B cell (primary cell): ENCODE data around the gene PXMP4. TPM values are rescaled to one million over a fixed set of nuclear protein-coding genes. Genes with fewer than 3 reads are reported as not detected.
A peak's percentile ranks its signal among the peaks of the same experiment; 100 is the strongest.

ENCODE experiments used
- ATAC-seq: fragments of 200-7000 bp; cut with Tn5 transposase; one replicate; pipeline ENCODE4 v1.10.0; 2021; ENCODE audit warnings: low read depth, mild to moderate bottlenecking, moderate number of reproducible peaks, moderate library complexity
- CTCF ChIA-PET: fragments of 350-600 bp; sonication (Branson Sonifier 250); formaldehyde crosslinking; loops from one replicate; lab custom pipeline; 2021; ENCODE audit warnings: antibody characterized with exemption, inconsistent platforms; lab: Charles Lee
- POLR2A ChIA-PET: fragments of 350-600 bp; sonication (Branson Sonifier 250); formaldehyde crosslinking; loops from one replicate; lab custom pipeline; 2021; ENCODE audit warnings: antibody characterized with exemption; lab: Charles Lee
- DNase-seq: peaks from one replicate; pipeline ENCODE4 v3.0.0; 2013
- H2AFZ ChIP-seq: 2 replicates; pipeline ENCODE4 v1.6.1; 2012; ENCODE audit warnings: mild to moderate bottlenecking, low read depth, low read length; ENCODE audit not compliant: insufficient read depth, poor library complexity, severe bottlenecking
- H3K27ac ChIP-seq, 2 donors: 1 replicate in 1 of 2; 2 replicates in 1 of 2; pipeline ENCODE4 v1.5.1; 2012 to 2013; ENCODE audit warnings: low read length in 2 of 2, mild to moderate bottlenecking in 2 of 2, moderate library complexity in 1 of 2
- H3K27me3 ChIP-seq, 4 experiments: fragments of 200-600 bp in 1 of 4; sonication (generic) in 1 of 4; replicated peaks in 1 of 4; 1 replicate in 2 of 4; 2 replicates in 2 of 4; pipeline versions ENCODE4 v1.6.1 to v1.7.0; 2013 to 2016; ENCODE audit warnings: low read length in 3 of 4, mild to moderate bottlenecking in 2 of 4, mixed read lengths in 1 of 4, moderate library complexity in 1 of 4; ENCODE audit not compliant: insufficient read depth in 4 of 4, control insufficient read depth in 3 of 4; ENCODE audit errors: control extremely low read depth in 1 of 4
- H3K36me3 ChIP-seq, 2 experiments: replicated peaks in 1 of 2; 1 replicate in 1 of 2; 2 replicates in 1 of 2; pipeline versions ENCODE4 v1.6.1 to v1.7.1; 2013; ENCODE audit warnings: low read length in 1 of 2; ENCODE audit not compliant: insufficient read depth in 2 of 2, control insufficient read depth in 1 of 2; ENCODE audit errors: control extremely low read depth in 1 of 2, extremely low read depth in 1 of 2
- H3K4me1 ChIP-seq, 2 donors: fragments of 200-600 bp in 1 of 2; sonication (generic) in 1 of 2; 1 replicate in 1 of 2; 2 replicates in 1 of 2; pipeline versions ENCODE4 v1.5.1 to v1.6.1; 2013 to 2017; ENCODE audit warnings: low read length in 2 of 2; ENCODE audit not compliant: control insufficient read depth in 2 of 2, insufficient read depth in 2 of 2
- H3K4me2 ChIP-seq: replicated peaks from 2 replicates; pipeline ENCODE3; 2012; ENCODE audit warnings: mild to moderate bottlenecking, low read depth, low read length; ENCODE audit not compliant: poor library complexity, severe bottlenecking
- H3K4me3 ChIP-seq, 5 experiments: fragments of 200-600 bp in 1 of 5; sonication (generic) in 1 of 5; 1 replicate in 3 of 5; 2 replicates in 2 of 5; pipeline versions ENCODE4 v1.5.1 to v1.7.0; 2011 to 2016; ENCODE audit warnings: low read length in 4 of 5, mild to moderate bottlenecking in 4 of 5, low read depth in 2 of 5, control low read depth in 1 of 5, moderate library complexity in 1 of 5; ENCODE audit not compliant: insufficient read depth in 1 of 5; ENCODE audit errors: control extremely low read depth in 1 of 5, extremely low read depth in 1 of 5
- H3K79me2 ChIP-seq: fragments of 200-600 bp; sonication (generic); one replicate; pipeline ENCODE4 v1.6.0; 2016; ENCODE audit warnings: low read length; ENCODE audit not compliant: control insufficient read depth, insufficient read depth
- H3K9ac ChIP-seq: fragments of 200-600 bp; sonication (generic); 2 replicates; pipeline ENCODE4 v1.6.1; 2017; ENCODE audit warnings: mild to moderate bottlenecking, low read length, moderate library complexity
- H3K9me3 ChIP-seq, 3 donors: one replicate each; pipeline versions ENCODE4 v1.6.1 to v1.7.1; 2013; ENCODE audit warnings: low read length in 2 of 3; ENCODE audit not compliant: control insufficient read depth in 2 of 3, insufficient read depth in 1 of 3; ENCODE audit errors: control extremely low read depth in 1 of 3
- H4K20me1 ChIP-seq: 2 replicates; pipeline ENCODE4 v1.6.0; 2012; ENCODE audit warnings: mild to moderate bottlenecking, low read length; ENCODE audit not compliant: insufficient read depth, control insufficient read depth, poor library complexity, severe bottlenecking
- H3K27ac Mint-ChIP-seq: one replicate; pipeline ENCODE4 v1.8.0; 2021; ENCODE audit warnings: mixed read lengths
- H3K27me3 Mint-ChIP-seq: one replicate; pipeline ENCODE4 v1.8.0; 2021; ENCODE audit warnings: mixed read lengths
- H3K4me1 Mint-ChIP-seq: one replicate; pipeline ENCODE4 v1.8.0; 2021; ENCODE audit warnings: mixed read lengths
- H3K4me3 Mint-ChIP-seq: one replicate; pipeline ENCODE4 v1.8.0; 2021; ENCODE audit warnings: mixed read lengths
- H3K9me3 Mint-ChIP-seq: one replicate; pipeline ENCODE4 v1.8.0; 2022; ENCODE audit warnings: mixed read lengths; ENCODE audit not compliant: insufficient read depth
- CTCF ChIP-seq: fragments of 200-600 bp; IDR thresholded peaks from one replicate; pipeline ENCODE4 v1.8.0; 2022; ENCODE audit warnings: antibody characterized with exemption, mild to moderate bottlenecking
- EZH2 ChIP-seq: IDR thresholded peaks from 2 replicates; pipeline ENCODE4 v1.6.1; 2012; ENCODE audit warnings: borderline replicate concordance, low read depth, mild to moderate bottlenecking, moderate library complexity, low read length; ENCODE audit not compliant: insufficient read depth, poor library complexity, severe bottlenecking
- WGBS: methylation state at CpG from one replicate; pipeline ENCODE4 v1.1.5; 2013; ENCODE audit warnings: missing lambda C conversion rate; ENCODE audit not compliant: insufficient coverage; 5-methylcytosine and 5-hydroxymethylcytosine counted together
- intact Hi-C: fragments of 100-400 bp; cut with micrococcal nuclease; formaldehyde crosslinking; loops from one replicate; pipeline ENCODE4 v1.10.0; 2022
- polyA plus RNA-seq: library from polyadenylated mRNA; depleted of rRNA; stranded (reverse); fragments of >200 nt; gene quantifications from 2 replicates; pipeline ENCODE4 v1.2.3, GENCODE V29; 2012
- total RNA-seq, 2 donors: library from RNA; stranded (reverse); fragments of 120-200 nt in 1 of 2; gene quantifications; 1 replicate in 1 of 2; 2 replicates in 1 of 2; pipeline versions ENCODE4 v1.2.3 to v1.2.4, GENCODE V29; 2013 to 2022

PXMP4 gene
- total and polyA plus RNA-seq, 2 donors (not counting 1 experiment from before 2014, with no cell fraction given): 5.0 to 6.6 TPM

DNA sequence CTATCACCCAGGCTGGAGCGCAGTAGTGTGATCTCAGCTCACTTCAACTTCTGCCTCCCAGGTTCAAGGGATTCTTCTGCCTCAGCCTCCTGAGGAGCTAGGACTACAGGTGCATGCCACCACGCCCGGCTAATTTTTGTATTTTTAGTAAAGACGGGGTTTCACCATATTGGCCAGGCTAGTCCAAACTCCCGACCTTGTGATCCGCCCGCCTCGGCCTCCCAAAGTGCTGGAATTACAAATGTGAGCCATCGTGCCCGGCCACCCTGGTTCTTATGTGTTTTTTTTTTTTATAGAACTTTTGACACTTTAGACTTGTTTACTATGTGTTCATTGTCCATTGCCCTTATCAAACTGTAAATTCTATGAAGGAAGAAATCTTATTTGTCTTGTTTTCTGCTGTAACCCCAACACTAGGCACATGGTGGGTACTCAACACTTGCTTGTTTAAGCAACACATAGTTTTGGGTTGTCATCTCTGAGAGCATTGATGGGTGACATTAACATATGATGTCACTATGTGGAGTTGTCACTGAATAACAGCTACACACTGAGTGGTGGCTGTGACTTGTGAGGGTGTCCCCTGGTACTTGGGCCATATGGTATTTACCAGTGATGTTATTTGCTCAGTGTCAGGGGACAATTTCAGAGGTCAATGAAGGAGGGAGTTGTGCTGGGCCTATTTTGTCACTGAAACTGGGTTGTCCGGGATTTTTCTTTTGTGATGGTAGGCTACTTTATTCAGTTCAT, 1.5 kb upstream of the PXMP4 start:
- peaks cover 8 to 16% of the 10 kb centered on the region in 2 donors for H3K4me1 ChIP-seq
- TF ChIP-seq CTCF (no peak), EZH2 (no peak)
- H3K79me2 ChIP-seq: no peaks in the 10 kb centered on the region
- no peak for ATAC-seq
- H3K9me3 ChIP-seq: peaks cover 0 to 7% (median 0%) of the 10 kb centered on the region in 3 donors
- H3K27me3 Mint-ChIP-seq: no peaks in the 10 kb centered on the region
- H3K36me3 ChIP-seq: no peaks in the 10 kb centered on the region
- ChIA-PET CTCF (interaction anchor here (0.7 to 1.0 kb wide), 2 partner anchors 8 to 32 kb away, joined by 3 read pairs; no protein-coding TSS in a partner anchor), POLR2A (interaction anchor here (0.7 to 2.2 kb wide), 4 partner anchors 55 to 242 kb away, joined by 3 to 12 read pairs (median 10); partner anchors contain the start of gene ACTL10)
- intact Hi-C loops: loop anchor here (2.0 kb wide), 1 partner anchor 47 kb away; the partner anchor contains the start of gene NECAB3
- H3K27me3 ChIP-seq: no peaks in the 10 kb centered on the region
- peak overlapping the region; percentile 41 for H3K4me3 Mint-ChIP-seq
- H3K4me1 Mint-ChIP-seq: peaks cover 14% of the 10 kb centered on the region
- no peak overlapping the region for H3K9ac ChIP-seq
- H3K27ac Mint-ChIP-seq: no peak overlapping the region
- no peak overlapping the region for H3K4me3 ChIP-seq
- 96% methylated on average over 5 of the region's 11 CpGs for WGBS
- no peak overlapping the region for H3K27ac ChIP-seq
- H3K9me3 Mint-ChIP-seq: peaks cover 2% of the 10 kb centered on the region
- H3K4me2 ChIP-seq: peak overlapping the region; percentile 89
- H2AFZ ChIP-seq: no peak overlapping the region
- no peaks in the 10 kb centered on the region for H4K20me1 ChIP-seq
- DNase-seq: no peak
